ENCODE measurements around the gene CCDC83.
"Not testable (repeated sequence)": the region's sequence is repeated elsewhere in the genome, so short reads cannot be mapped to it uniquely, and the experiment has no call there.

DNA sequence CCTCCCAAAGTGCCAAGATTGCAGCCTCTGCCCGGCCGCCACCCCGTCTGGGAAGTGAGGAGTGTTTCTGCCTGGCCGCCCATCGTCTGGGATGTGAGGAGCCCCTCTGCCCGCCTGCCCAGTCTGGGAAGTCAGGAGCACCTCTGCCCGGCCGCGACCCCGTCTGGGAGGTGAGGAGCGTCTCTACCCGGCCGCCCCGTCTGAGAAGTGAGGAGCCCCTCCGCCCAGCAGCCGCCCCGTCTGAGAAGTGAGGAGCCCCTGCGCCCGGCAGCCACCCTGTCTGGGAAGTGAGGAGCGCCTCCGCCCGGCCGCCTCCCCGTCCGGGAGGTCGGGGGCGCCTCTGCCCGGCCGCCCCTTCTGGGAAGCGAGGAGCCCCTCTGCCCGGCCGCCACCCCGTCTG, 2.4 kb upstream of the CCDC83 start:
- TF ChIP-seq, protein P1, sequence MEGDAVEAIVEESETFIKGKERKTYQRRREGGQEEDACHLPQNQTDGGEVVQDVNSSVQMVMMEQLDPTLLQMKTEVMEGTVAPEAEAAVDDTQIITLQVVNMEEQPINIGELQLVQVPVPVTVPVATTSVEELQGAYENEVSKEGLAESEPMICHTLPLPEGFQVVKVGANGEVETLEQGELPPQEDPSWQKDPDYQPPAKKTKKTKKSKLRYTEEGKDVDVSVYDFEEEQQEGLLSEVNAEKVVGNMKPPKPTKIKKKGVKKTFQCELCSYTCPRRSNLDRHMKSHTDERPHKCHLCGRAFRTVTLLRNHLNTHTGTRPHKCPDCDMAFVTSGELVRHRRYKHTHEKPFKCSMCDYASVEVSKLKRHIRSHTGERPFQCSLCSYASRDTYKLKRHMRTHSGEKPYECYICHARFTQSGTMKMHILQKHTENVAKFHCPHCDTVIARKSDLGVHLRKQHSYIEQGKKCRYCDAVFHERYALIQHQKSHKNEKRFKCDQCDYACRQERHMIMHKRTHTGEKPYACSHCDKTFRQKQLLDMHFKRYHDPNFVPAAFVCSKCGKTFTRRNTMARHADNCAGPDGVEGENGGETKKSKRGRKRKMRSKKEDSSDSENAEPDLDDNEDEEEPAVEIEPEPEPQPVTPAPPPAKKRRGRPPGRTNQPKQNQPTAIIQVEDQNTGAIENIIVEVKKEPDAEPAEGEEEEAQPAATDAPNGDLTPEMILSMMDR (IDR thresholded peaks at IDR 0.05; ENCODE audit: low read depth, low read length) = not testable (repeated sequence)
- TF ChIP-seq MYC (IDR thresholded peaks at IDR 0.05; ENCODE audit: low read depth, low read length) = not testable (repeated sequence)
